ENCODE results near the gene PROP1. TPM values are rescaled to one million over a fixed set of nuclear protein-coding genes. Genes with fewer than 3 reads are reported as not detected.
"Not testable (repeated sequence)": the region's sequence is repeated elsewhere in the genome, so short reads cannot be mapped to it uniquely, and the experiment has no call there.

PROP1 gene
- total RNA-seq (not detected), polyA plus RNA-seq (not detected)
- long read RNA-seq, donor 1 = 0 reads
- long read RNA-seq, donor 2 = 0 reads
- long read RNA-seq, donor 3 = 0 reads
- long read RNA-seq, donor 4 = 0 reads
- long read RNA-seq, donor 5 = 0 reads
- long read RNA-seq, donor 6 = 0 reads
- long read RNA-seq, donor 7 = 0 reads
- long read RNA-seq, donor 8 = 0 reads
- long read RNA-seq, donor 9 = 0 reads
- long read RNA-seq, donor 10 = 0 reads

DNA sequence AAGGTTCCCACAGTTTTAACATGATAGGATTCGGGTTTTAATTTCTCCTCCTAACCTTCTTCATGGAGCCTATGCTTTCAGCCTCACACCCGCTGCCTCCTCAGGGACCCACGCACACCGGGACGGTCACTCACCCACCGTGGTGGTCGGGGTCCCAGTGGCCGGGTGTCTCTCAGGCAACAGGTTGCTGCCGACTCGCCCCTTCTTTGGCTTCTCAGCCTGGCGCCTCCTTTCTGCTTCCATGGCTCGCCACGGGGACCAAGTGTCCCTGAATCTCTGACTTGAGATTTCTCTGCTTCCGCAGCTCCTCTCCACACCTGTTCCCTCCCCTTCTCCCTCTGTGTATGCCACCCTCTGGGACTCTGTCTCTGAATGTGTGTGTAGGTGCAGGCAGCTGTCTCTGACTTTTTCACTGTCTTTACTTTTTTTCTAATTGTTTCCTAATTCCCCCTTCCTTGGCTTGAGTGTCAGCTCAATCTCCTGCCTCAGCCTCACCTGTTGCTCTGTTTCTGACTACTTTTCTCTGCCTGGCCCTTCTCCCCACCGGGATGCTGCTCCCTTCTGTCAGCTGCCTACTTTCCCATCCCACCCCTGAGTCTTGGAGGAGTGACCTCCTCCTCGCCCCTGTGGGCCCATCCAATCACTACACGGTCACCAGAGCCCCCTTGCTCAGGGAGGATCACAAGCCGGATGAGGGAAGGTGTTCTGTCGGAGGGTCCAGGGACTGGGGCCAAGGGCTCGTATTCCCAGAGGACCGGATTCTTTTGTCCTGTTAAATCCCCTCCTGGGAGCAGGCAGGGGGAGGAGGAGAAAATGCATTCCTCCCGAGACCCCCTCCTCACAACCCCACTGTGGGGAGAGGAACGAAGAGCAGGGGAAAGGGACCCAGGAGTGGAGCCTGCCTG is at the start of gene PROP1:
Gene PROP1 (minus strand): TSS at position 552 of the 905 bp plus-strand sequence. CDS start 309 bp downstream, at position 243.
- H3K9me3 ChIP-seq = no peaks in the 10 kb centered on the region
- intact Hi-C loops (cut with DNase I; ENCODE audit: low total_unique reads) = no loop called here
- TF ChIP-seq EP300 (IDR thresholded peaks at IDR 0.05) (no peak), POLR2A (IDR thresholded peaks at IDR 0.05) (no peak), POLR2AphosphoS5 (IDR thresholded peaks at IDR 0.05) (no peak)
- TF ChIP-seq, protein P1, sequence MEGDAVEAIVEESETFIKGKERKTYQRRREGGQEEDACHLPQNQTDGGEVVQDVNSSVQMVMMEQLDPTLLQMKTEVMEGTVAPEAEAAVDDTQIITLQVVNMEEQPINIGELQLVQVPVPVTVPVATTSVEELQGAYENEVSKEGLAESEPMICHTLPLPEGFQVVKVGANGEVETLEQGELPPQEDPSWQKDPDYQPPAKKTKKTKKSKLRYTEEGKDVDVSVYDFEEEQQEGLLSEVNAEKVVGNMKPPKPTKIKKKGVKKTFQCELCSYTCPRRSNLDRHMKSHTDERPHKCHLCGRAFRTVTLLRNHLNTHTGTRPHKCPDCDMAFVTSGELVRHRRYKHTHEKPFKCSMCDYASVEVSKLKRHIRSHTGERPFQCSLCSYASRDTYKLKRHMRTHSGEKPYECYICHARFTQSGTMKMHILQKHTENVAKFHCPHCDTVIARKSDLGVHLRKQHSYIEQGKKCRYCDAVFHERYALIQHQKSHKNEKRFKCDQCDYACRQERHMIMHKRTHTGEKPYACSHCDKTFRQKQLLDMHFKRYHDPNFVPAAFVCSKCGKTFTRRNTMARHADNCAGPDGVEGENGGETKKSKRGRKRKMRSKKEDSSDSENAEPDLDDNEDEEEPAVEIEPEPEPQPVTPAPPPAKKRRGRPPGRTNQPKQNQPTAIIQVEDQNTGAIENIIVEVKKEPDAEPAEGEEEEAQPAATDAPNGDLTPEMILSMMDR (IDR thresholded peaks at IDR 0.05) = no peak
- no peaks in the 10 kb centered on the region for H3K4me1 ChIP-seq
- no peak for DNase-seq
- peaks cover 0 to 58% (median 11%) of the 10 kb centered on the region in 3 donors for H3K27me3 ChIP-seq
- no peak within 1 kb of the TSS for H3K4me3 ChIP-seq
- WGBS, 5 donors = 44 to 51% (median 48%) methylated on average over 23 of the region's 23 CpGs
- H3K36me3 ChIP-seq = no peaks in the 10 kb centered on the region
- H3K27ac ChIP-seq = no peak within 1 kb of the TSS

DNA sequence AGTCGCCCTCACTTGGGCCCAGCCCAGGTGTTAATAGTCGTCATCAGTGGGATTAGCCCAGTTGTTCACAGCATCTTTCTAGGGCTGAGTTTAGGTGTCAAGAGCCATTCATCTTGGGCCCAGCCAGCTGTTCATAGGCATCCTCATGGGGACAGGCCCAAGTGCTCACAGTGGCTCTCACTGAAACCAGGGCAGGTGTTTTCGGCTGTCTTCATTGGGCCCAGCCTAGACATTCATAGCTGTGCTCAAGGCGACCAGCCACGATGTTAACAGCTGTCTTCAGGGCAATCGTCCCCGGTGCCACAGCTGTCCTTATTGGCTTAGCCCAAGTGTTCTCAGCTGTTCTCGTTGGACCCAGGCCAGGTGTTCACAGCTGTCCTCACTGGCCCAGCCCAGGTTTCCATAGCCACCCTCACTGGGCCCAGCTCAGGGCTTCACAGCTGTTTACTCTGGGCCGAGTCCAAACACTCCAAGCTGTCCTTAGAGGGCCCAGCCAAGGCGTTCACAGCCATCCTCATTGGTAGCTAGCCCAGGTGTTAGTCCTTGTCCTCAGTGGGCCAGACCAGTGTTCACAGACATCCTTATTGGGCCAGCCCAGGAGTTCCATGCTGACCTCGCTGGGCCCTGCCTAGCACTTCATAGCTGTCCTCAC is 23.5 kb upstream of the PROP1 start:
- WGBS, 5 donors = 66 to 100% (median 79%) methylated on average over 2 to 6 of the region's 11 CpGs; no CpG with 5 or more reads in 1 of the 5 donors

DNA sequence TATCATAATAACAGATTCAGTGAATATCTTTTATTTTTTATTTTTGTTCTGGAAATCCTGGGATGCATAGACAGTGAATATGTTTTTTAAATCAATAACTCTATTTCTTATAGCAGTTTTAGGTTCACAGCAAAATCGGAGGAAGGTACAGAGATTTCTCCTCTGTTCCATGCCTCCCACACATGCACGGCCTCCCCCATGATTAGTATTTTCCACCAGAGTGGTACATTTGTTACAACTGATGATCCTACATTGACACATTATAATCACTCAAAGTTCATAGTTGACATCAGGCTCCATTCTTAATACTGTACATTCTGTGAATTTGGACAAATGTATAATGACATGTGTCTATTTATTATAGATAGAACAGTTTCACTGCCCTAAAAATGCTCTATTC is 16.7 kb upstream of the PROP1 start:
- DNase-seq = not testable (repeated sequence)
- H3K27me3 ChIP-seq = peaks cover 0 to 24% (median 1%) of the 10 kb centered on the region in 3 donors

More for the DNA sequence above, 23.5 kb upstream of the PROP1 start:
- H3K9me3 ChIP-seq; H3K4me3 ChIP-seq; H3K36me3 ChIP-seq; intact Hi-C loops (cut with DNase I; ENCODE audit: low total_unique reads); H3K27me3 ChIP-seq; H3K27ac ChIP-seq; DNase-seq; H3K4me1 ChIP-seq: not testable (repeated sequence)

DNA sequence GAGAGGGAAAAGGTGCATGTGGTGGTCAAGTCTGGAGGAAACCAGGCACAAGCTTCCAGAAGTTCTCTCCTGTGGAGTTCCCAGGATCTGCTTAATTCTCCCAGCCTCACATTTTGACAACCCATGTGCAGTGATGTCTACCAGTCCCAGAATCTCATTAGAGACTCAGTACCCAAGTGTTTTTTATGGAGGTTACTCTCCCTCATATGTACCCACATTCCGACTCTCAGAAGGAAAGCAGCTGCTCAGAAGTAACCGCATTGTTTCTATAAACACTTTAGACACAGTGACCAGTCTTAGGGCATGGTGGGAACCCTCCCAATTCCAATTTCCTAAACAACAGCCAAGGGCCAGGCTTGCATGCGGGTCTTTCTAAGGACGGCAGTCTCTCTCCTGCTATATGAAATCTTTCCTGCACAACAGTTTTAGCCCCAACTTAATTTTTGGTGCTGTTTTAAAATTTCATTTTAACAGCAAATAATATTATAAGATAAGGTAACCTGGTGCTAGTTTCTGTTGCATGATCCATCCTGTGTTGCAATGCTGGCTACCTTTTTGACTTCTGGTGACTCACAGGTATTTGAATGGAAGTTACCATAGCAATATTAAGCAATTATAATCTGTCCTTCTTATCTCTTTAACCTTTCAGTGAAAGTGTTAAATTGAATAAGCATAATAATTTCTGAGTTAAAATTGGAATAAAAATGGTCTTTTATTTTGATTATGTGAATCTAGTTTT is 15.9 kb upstream of the PROP1 start:
- H3K4me1 ChIP-seq; H3K36me3 ChIP-seq; H3K4me3 ChIP-seq; H3K9me3 ChIP-seq; DNase-seq; H3K27ac ChIP-seq; intact Hi-C loops (cut with DNase I; ENCODE audit: low total_unique reads): not testable (repeated sequence)
- H3K27me3 ChIP-seq = peaks cover 0 to 32% (median 9%) of the 10 kb centered on the region in 3 donors
- 65 to 75% (median 70%) methylated on average over 4 of the region's 4 CpGs for WGBS, 5 donors

More for the DNA sequence above, 16.7 kb upstream of the PROP1 start:
- WGBS, 5 donors = 75 to 84% (median 80%) methylated on average over 2 of the region's 2 CpGs
- H3K9me3 ChIP-seq; H3K36me3 ChIP-seq; H3K27ac ChIP-seq; H3K4me3 ChIP-seq; H3K4me1 ChIP-seq; intact Hi-C loops (cut with DNase I; ENCODE audit: low total_unique reads): not testable (repeated sequence)

DNA sequence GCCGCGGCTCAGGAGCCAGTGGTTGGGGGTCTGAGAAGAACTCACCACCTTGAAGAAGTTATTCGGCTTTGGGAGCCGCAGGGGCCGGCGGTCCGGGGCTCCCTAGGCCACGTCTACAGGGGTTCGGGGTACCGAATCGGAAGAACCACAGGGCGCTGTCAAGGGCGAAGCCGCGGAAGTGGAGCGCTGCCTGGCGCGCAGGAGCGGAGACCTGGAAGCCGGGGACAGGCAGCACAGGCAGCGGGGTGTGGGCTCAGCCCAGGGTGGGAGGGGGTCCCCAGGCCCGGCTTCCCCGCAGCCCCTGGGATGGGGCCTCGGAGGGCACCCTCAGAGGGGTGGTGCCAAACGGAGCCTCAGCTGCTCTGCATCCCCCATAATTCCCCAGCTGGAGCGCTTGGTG is 11.2 kb upstream of the PROP1 start:
- H3K4me1 ChIP-seq; H3K27ac ChIP-seq; intact Hi-C loops (cut with DNase I; ENCODE audit: low total_unique reads); H3K9me3 ChIP-seq; DNase-seq; H3K36me3 ChIP-seq: not testable (repeated sequence)
- peak overlapping the region in 2 of 4 donors; percentile 38 to 44 for H3K4me3 ChIP-seq
- 11 to 25% (median 15%) methylated on average over 2 to 25 of the region's 26 CpGs for WGBS, 5 donors
- H3K27me3 ChIP-seq = peaks cover 0 to 61% (median 14%) of the 10 kb centered on the region in 3 donors

DNA sequence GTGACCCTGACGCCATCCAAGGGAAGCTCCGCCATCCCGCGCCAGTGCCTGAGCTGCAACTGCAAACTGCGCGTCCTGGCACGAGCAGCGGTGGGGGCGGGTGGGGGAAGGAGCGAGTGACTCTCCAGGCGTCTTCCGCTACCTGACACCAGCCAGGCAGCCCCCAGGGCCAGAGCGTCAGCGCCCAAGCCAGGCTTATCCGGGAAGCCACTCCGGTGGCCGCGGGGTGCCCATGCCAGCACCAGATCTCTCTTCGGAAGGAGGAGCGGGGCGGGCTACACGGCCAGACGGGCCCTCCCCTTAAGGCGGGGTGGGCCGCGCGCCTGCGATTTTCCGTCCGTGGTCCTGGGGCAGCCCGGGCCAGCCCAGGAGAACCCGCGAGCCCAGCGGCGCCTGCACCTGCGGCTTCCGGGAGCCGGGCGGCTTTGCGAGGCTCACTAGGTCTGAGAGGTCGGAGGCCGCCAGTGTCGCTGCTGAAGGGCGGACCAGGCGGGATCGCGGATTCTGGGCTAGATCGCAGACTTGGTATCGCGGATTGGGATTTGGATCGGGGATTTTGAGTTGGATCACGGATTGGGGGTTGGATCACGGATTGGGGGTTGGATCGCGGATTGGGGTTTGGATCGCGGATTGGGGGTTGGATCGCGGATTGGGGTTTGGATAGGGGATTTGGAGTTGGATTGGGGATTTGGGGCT is 10.6 kb upstream of the PROP1 start:
- H3K9me3 ChIP-seq; H3K4me1 ChIP-seq; DNase-seq; intact Hi-C loops (cut with DNase I; ENCODE audit: low total_unique reads); H3K36me3 ChIP-seq: not testable (repeated sequence)
- peaks cover 0 to 61% (median 14%) of the 10 kb centered on the region in 3 donors for H3K27me3 ChIP-seq
- H3K4me3 ChIP-seq = peak overlapping the region in 3 of 4 donors; percentile 19 to 44 (median 38)
- H3K27ac ChIP-seq = peak overlapping the region in 2 of 5 donors; percentile 29 to 58
- 8 to 47% (median 11%) methylated on average over 4 to 38 of the region's 59 CpGs; no CpG with 5 or more reads in 1 of the 5 donors for WGBS, 5 donors

DNA sequence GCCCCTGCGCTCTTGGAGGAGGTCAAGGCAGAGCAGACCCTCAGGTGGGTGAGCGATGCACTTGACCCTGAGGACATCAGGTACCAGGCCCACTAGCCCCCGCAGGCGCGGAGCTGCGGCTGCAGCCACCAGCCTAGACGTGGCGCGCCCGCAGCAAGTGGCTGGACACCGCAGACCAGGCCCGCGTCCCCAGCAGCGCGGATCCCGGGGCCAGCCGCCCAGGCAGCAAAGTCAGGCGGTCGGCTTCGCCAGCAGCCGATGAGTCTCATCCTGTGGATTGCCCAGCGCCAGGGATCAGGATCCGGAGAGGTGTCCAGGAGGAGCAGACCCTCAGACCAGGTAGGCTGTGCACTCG is 10.1 kb upstream of the PROP1 start:
- H3K36me3 ChIP-seq; intact Hi-C loops (cut with DNase I; ENCODE audit: low total_unique reads); H3K4me1 ChIP-seq; H3K9me3 ChIP-seq; H3K4me3 ChIP-seq; H3K27ac ChIP-seq; DNase-seq: not testable (repeated sequence)
- 14 to 33% methylated on average over 1 of the region's 24 CpGs; no CpG with 5 or more reads in 3 of the 5 donors for WGBS, 5 donors
- peaks cover 0 to 61% (median 14%) of the 10 kb centered on the region in 3 donors for H3K27me3 ChIP-seq
